Activated T-cell treated with anti-CD3 and anti-CD28 coated beads, Interleukin-2, amount 50 U/mL, for 4 hours (primary cell): ENCODE measurements around the gene ZNF501. TPM values are rescaled to one million over a fixed set of nuclear protein-coding genes. Genes with fewer than 3 reads are reported as not detected.
A peak's percentile ranks its signal among the peaks of the same experiment; 100 is the strongest.

Experiments
- ATAC-seq, 2 donors: fragments of 200-7000 bp; cut with Tn5 transposase; one replicate each; pipeline ENCODE4 v1.10.0; 2021
- DNase-seq: peaks from one replicate; pipeline ENCODE4 v3.0.0-alpha.2; 2020
- H3K27me3 Mint-ChIP-seq: one replicate; pipeline ENCODE4 v1.8.0; 2021; ENCODE audit warnings: low read depth, mixed read lengths
- H3K36me3 Mint-ChIP-seq: one replicate; pipeline ENCODE4 v1.8.0; 2022; ENCODE audit warnings: mixed read lengths; ENCODE audit not compliant: insufficient read depth
- H3K4me1 Mint-ChIP-seq: one replicate; pipeline ENCODE4 v1.8.0; 2021; ENCODE audit warnings: low read depth, mixed read lengths
- H3K4me3 Mint-ChIP-seq: one replicate; pipeline ENCODE4 v1.8.0; 2021; ENCODE audit warnings: mild to moderate bottlenecking, moderate library complexity, mixed read lengths
- H3K9me3 Mint-ChIP-seq: one replicate; pipeline ENCODE4 v1.8.0; 2021; ENCODE audit warnings: mixed read lengths
- total RNA-seq, 3 donors: library from RNA; stranded (reverse); gene quantifications; one replicate each; pipeline ENCODE4 v1.2.1, GENCODE V29; 2021

ZNF501 gene
- total RNA-seq, 3 donors from 2014 or later = 2.2 to 3.0 (median 2.5) TPM

GRCh38 chr3:44762690-44763089, 33.3 kb downstream of the ZNF501 start:
- Mint-ChIP-seq H3K9me3 (peaks cover 5% of the 10 kb centered on the region), H3K36me3 (peaks cover 15% of the 10 kb centered on the region), H3K27me3 (no peaks in the 10 kb centered on the region), H3K4me3 (peak overlapping the region; percentile 89), H3K4me1 (peaks cover 17% of the 10 kb centered on the region)
- no peak for ATAC-seq
- DNase-seq = no peak

GRCh38 chr3:44764248-44764647, 34.8 kb downstream of the ZNF501 start:
- no peak for DNase-seq
- peaks cover 11% of the 10 kb centered on the region for H3K4me1 Mint-ChIP-seq
- no peaks in the 10 kb centered on the region for H3K27me3 Mint-ChIP-seq
- H3K36me3 Mint-ChIP-seq = peaks cover 3% of the 10 kb centered on the region
- ATAC-seq = no peak
- H3K4me3 Mint-ChIP-seq = no peak overlapping the region
- H3K9me3 Mint-ChIP-seq = peaks cover 3% of the 10 kb centered on the region

- Mint-ChIP-seq H3K27me3 (no peaks in the 10 kb centered on the region), H3K4me1 (no peaks in the 10 kb centered on the region), H3K36me3 (peaks cover 3% of the 10 kb centered on the region), H3K9me3 (peaks cover 9% of the 10 kb centered on the region), H3K4me3 (no peak overlapping the region)
- ATAC-seq (no peak), DNase-seq (no peak)
These were observed 42.1 kb downstream of the ZNF501 start for GRCh38 chr3:44771424-44772098.

- peaks cover 3% of the 10 kb centered on the region for H3K36me3 Mint-ChIP-seq
- no peaks in the 10 kb centered on the region for H3K4me1 Mint-ChIP-seq
- ATAC-seq = no peak
- H3K9me3 Mint-ChIP-seq = peaks cover 9% of the 10 kb centered on the region
- H3K4me3 Mint-ChIP-seq = no peak overlapping the region
- no peaks in the 10 kb centered on the region for H3K27me3 Mint-ChIP-seq
- no peak for DNase-seq
These were observed 42.6 kb downstream of the ZNF501 start for GRCh38 chr3:44772099-44772442.

GRCh38 chr3:44782891-44783290, 53.5 kb downstream of the ZNF501 start:
- Mint-ChIP-seq H3K9me3 (no peaks in the 10 kb centered on the region), H3K4me3 (no peak overlapping the region), H3K27me3 (no peaks in the 10 kb centered on the region), H3K36me3 (no peaks in the 10 kb centered on the region), H3K4me1 (no peaks in the 10 kb centered on the region)
- no peak for DNase-seq
- no peak for ATAC-seq

Other genes with a start within 250 kb of the ZNF501 start
- 1 to 10 TPM; 2.0 to 2.3 (median 2.0) TPM for gene ZKSCAN7, start 174.4 kb upstream of the ZNF501 start, total RNA-seq
- under 1 TPM; 0.52 to 0.71 (median 0.66) TPM for gene ZNF660, start 144.7 kb upstream of the ZNF501 start, total RNA-seq
- 1 to 10 TPM; 7.2 to 8.2 (median 7.6) TPM for gene ZNF197, start 104.6 kb upstream of the ZNF501 start, total RNA-seq
- 1 to 10 TPM; 5.3 to 6.7 (median 6.6) TPM for gene ZNF35, start 80.9 kb upstream of the ZNF501 start, total RNA-seq
- 1 to 10 TPM; 2.3 to 3.0 (median 2.3) TPM for gene ZNF502, start 17.0 kb upstream of the ZNF501 start, total RNA-seq
- 10 to 100 TPM; 35.5 to 42.2 (median 40.7) TPM for gene KIAA1143, start 32.0 kb downstream of the ZNF501 start, total RNA-seq
- gene KIF15, start 32.2 kb downstream of the ZNF501 start, total RNA-seq = 1 to 10 TPM; 4.7 to 6.2 (median 6.1) TPM
- 1 to 10 TPM; 4.9 to 6.1 (median 5.5) TPM for gene TMEM42, start 132.3 kb downstream of the ZNF501 start, total RNA-seq
- not detected for gene TGM4, start 145.0 kb downstream of the ZNF501 start, total RNA-seq
- 10 to 100 TPM; 33.6 to 44.5 (median 34.6) TPM for gene ZDHHC3, start 246.5 kb downstream of the ZNF501 start, total RNA-seq
- gene EXOSC7, start 246.6 kb downstream of the ZNF501 start, total RNA-seq = 10 to 100 TPM; 75.4 to 88.8 (median 83.4) TPM